ENCODE data around the gene SEL1L3. TPM values are rescaled to one million over a fixed set of nuclear protein-coding genes. Genes with fewer than 3 reads are reported as not detected.

Gene SEL1L3
- total and polyA plus RNA-seq, 9 of the 15 experiments (the other 6 are each of a cell fraction or from before 2014, with no cell fraction given), result 10.0 to 44.3 (median 21.6) TPM

DNA sequence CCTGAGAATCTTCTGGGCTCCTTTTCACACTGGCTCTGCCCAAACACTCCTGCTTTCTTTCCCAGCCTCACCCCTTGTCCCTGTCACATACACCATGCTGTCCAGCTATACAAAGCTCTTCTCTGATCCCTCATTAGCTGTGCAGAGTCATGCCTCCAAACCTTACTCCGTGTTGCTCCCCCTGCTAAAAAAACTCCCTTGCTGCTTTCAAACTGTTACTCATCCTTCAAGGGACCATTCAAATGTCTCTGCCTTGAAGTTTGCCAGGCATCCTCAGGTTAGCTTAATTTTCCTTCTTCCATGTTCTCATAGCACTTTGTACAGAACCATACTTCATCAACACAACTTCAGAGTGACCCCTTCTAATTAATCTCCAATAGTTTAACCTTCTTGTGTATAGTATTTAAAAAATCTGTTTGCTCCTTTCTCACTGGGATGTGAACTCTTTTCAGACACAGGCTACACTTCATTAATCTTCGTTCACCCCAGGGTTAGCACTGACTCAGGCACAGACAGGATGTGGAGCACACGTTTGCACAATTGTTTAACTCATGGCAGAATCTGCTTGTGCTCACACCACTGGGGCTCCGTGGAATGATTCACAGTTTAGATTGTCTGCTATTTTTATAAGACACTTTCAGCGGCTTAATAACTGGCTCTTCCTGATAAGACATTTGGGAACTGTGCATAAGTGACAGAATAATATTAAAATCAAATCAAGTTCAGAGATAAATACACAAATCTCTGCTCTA, 21.4 kb upstream of the SEL1L3 start:
- no peak overlapping the region for H3K9ac ChIP-seq (ENCODE audit: insufficient read depth in 1 of 2, low read depth in 2 of 2, low read length in 2 of 2)
- CTCF ChIA-PET (ENCODE audit: low intra/inter-chr PET ratio), result no interaction called here
- H2AFZ ChIP-seq (ENCODE audit: low read depth, low read length), result no peak overlapping the region
- ATAC-seq, result no peak
- in situ Hi-C loops (cut with MboI), result no loop called here
- no peaks in the 10 kb centered on the region for H3K4me1 ChIP-seq (replicated peaks in 1 of 2; ENCODE audit: control insufficient read depth in 2 of 2, insufficient read depth in 2 of 2, low read length in 2 of 2)
- POLR2A ChIA-PET, result interaction anchor here (0.8 to 1.0 kb wide), 2 partner anchors 12 to 22 kb away, joined by 3 to 4 read pairs; no protein-coding TSS in a partner anchor
- H3K79me2 ChIP-seq (ENCODE audit: control insufficient read depth, insufficient read depth, low read length), result no peaks in the 10 kb centered on the region
- no peak for FAIRE-seq
- WGBS (ENCODE audit: insufficient coverage, low coverage, missing lambda C conversion rate), result 1% methylated on average over 5 of the region's 5 CpGs
- no peak overlapping the region for H3K27ac ChIP-seq (ENCODE audit: extremely low read depth, low read depth, low read length)
- DNase-seq (ENCODE audit: extremely low read depth in 1 of 4, low spot score in 3 of 4), result no peak
- H3K4me3 ChIP-seq, result no peak overlapping the region
- peaks cover 20 to 31% of the 10 kb centered on the region in 2 experiments for H3K27me3 ChIP-seq (ENCODE audit: control insufficient read depth in 2 of 2, insufficient read depth in 2 of 2, low read length in 2 of 2)
- no TSS peak for BruUV-seq (replicated peaks)
- no peaks in the 10 kb centered on the region for H3K9me1 ChIP-seq (ENCODE audit: control insufficient read depth, insufficient read depth, low read length)
- H3K36me3 ChIP-seq (ENCODE audit: control insufficient read depth, insufficient read depth, low read length), result no peaks in the 10 kb centered on the region
- no peaks in the 10 kb centered on the region for H4K20me1 ChIP-seq (replicated peaks; ENCODE audit: control insufficient read depth, insufficient read depth, low read length)
- intact Hi-C loops (cut with micrococcal nuclease), result no loop called here
- no peaks in the 10 kb centered on the region for H3K9me3 ChIP-seq (replicated peaks; ENCODE audit: control insufficient read depth, insufficient read depth, low read depth, low read length)
- H3K4me2 ChIP-seq (ENCODE audit: insufficient read depth, low read length), result no peak overlapping the region
- TF ChIP-seq CHAMP1 (IDR thresholded peaks at IDR 0.05) (no peak), ARID2 (IDR thresholded peaks at IDR 0.05) (no peak), ZHX1 (conservative IDR thresholded peaks at IDR 0.05; ENCODE audit: low read length) (no peak), GABPA (tag; conservative IDR thresholded peaks at IDR 0.05; ENCODE audit: low read depth) (no peak), ZBTB17 (CRISPR knock-in tag; IDR thresholded peaks at IDR 0.05) (no peak), ZBTB7A (IDR thresholded peaks at IDR 0.05; ENCODE audit: borderline replicate concordance, control insufficient read depth, low read depth, low read length) (no peak)
- TF ChIP-seq, protein P1, sequence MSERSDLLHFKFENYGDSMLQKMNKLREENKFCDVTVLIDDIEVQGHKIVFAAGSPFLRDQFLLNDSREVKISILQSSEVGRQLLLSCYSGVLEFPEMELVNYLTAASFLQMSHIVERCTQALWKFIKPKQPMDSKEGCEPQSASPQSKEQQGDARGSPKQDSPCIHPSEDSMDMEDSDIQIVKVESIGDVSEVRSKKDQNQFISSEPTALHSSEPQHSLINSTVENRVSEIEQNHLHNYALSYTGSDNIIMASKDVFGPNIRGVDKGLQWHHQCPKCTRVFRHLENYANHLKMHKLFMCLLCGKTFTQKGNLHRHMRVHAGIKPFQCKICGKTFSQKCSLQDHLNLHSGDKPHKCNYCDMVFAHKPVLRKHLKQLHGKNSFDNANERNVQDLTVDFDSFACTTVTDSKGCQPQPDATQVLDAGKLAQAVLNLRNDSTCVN (CRISPR knock-in tag; IDR thresholded peaks at IDR 0.05), result no peak
- TF ChIP-seq, protein P2, sequence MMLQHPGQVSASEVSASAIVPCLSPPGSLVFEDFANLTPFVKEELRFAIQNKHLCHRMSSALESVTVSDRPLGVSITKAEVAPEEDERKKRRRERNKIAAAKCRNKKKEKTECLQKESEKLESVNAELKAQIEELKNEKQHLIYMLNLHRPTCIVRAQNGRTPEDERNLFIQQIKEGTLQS (IDR thresholded peaks at IDR 0.05), result no peak
- TF ChIP-seq, protein P2 (CRISPR knock-in tag; conservative IDR thresholded peaks at IDR 0.05), result no peak
- TF ChIP-seq, protein P3, sequence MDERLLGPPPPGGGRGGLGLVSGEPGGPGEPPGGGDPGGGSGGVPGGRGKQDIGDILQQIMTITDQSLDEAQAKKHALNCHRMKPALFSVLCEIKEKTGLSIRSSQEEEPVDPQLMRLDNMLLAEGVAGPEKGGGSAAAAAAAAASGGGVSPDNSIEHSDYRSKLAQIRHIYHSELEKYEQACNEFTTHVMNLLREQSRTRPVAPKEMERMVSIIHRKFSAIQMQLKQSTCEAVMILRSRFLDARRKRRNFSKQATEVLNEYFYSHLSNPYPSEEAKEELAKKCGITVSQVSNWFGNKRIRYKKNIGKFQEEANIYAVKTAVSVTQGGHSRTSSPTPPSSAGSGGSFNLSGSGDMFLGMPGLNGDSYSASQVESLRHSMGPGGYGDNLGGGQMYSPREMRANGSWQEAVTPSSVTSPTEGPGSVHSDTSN (CRISPR knock-in tag; IDR thresholded peaks at IDR 0.05; ENCODE audit: low read depth), result no peak
- TF ChIP-seq, protein P3 (tag; conservative IDR thresholded peaks at IDR 0.05; ENCODE audit: low read depth), result no peak
